ENCODE measurements around the gene TRIML1.

Gene TRIML1

DNA sequence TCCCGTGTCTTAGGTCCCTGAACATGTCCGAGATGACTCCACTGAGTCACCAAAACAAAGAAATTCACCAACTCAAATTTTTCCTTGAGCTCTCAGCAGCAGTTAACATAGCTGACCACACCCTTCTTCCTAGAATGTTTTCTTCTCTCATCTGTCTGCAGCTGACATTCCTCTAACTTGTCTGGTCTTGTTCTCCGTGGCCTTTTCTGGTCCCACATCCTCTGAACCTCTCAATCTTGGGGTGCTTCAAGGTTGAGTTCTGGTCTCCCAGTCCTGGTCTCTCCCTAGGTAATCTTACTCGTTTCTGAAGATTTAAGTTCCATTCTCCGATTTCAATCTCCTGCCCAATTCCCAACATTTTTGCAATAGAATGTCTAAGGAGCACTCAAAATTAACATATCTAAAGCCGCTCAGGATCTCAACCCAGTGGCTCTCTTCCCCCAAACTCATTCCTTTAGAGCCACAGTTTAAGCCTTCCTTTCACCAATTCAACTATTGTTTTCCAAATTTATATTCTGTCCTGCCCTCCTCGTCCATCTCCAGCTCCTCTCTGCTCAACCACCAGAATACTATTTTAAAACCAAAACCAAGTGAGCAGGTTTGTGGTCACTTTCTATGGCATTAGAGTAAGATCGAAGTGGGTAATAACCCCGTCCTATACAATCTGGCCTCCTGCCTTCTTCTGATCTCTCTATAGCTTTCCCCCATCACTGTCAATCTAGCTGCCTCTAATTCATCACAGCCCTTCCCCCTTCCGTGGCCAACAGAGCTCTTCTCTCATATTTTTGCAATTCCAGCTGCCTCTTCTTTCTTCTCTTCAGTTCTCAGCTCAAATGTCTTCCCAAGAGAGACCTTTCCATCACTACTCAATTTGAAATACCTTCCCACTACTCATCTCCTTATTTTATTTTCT is 31.1 kb upstream of the TRIML1 start:
- POLR2A ChIA-PET, result no interaction called here
- H3K4me3 ChIP-seq (ENCODE audit: low read depth, low read length), result no peak overlapping the region
- CTCF ChIA-PET, result no interaction called here
- H3K36me3 ChIP-seq (ENCODE audit: control insufficient read depth in 2 of 2, insufficient read depth in 1 of 2, low read length in 2 of 2), result no peaks in the 10 kb centered on the region
- no peak overlapping the region for H3K27ac ChIP-seq (ENCODE audit: extremely low read depth, low read depth, low read length)
- no peak for TF ChIP-seq ZNF560 (tag by site-specific recombination; IDR thresholded peaks at IDR 0.05; ENCODE audit: borderline replicate concordance)
- no peak for TF ChIP-seq FEZF1 (tag by site-specific recombination; IDR thresholded peaks at IDR 0.05)
- TF ChIP-seq ZNF596 (tag by site-specific recombination; IDR thresholded peaks at IDR 0.05), result no peak
- TF ChIP-seq ZSCAN23 (tag by site-specific recombination; IDR thresholded peaks at IDR 0.05), result no peak
- TF ChIP-seq ZNF266 (tag by site-specific recombination; IDR thresholded peaks at IDR 0.05; ENCODE audit: low read depth), result no peak
- TF ChIP-seq, protein P1, sequence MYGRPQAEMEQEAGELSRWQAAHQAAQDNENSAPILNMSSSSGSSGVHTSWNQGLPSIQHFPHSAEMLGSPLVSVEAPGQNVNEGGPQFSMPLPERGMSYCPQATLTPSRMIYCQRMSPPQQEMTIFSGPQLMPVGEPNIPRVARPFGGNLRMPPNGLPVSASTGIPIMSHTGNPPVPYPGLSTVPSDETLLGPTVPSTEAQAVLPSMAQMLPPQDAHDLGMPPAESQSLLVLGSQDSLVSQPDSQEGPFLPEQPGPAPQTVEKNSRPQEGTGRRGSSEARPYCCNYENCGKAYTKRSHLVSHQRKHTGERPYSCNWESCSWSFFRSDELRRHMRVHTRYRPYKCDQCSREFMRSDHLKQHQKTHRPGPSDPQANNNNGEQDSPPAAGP (tag by site-specific recombination; IDR thresholded peaks at IDR 0.05), result no peak
- H3K4me1 ChIP-seq (ENCODE audit: control insufficient read depth, insufficient read depth, low read length), result 0 out of 2 replicates have a peak, but pooled peaks cover 4% of the 10 kb centered on the region
- no peaks in the 10 kb centered on the region for H3K9me3 ChIP-seq (ENCODE audit: control insufficient read depth, insufficient read depth, low read depth, low read length)

- H3K4me3 ChIP-seq (ENCODE audit: low read depth, low read length), result no peak within 1 kb of the TSS
- CTCF ChIA-PET, result interaction anchor here (0.6 to 0.7 kb wide), 2 partner anchors 815 to 904 kb away, joined by 3 read pairs; no protein-coding TSS in a partner anchor
These were observed 30.0 kb upstream of the TRIML1 start, which contains the start of gene TRIML2 for GRCh38 chr4:188109157-188109755. Gene TRIML2, minus strand, starts transcription at chr4:188109603. Its CDS starts 4,235 bp downstream, at chr4:188105368.

More at GRCh38 chr4:188109157-188109755, 30.0 kb upstream of the TRIML1 start, which contains the start of gene TRIML2:
- no peaks in the 10 kb centered on the region for H3K9me3 ChIP-seq (ENCODE audit: control insufficient read depth, insufficient read depth, low read depth, low read length)
- TF ChIP-seq SP2 (tag by site-specific recombination; IDR thresholded peaks at IDR 0.05), result no peak
- no peak for TF ChIP-seq ZSCAN4 (tag by site-specific recombination; IDR thresholded peaks at IDR 0.05)
- TF ChIP-seq ATF2 (tag by site-specific recombination; IDR thresholded peaks at IDR 0.05; ENCODE audit: low read depth), result no peak
- TF ChIP-seq PATZ1 (tag by site-specific recombination; IDR thresholded peaks at IDR 0.05), result no peak
- TF ChIP-seq ZNF341 (tag by site-specific recombination; IDR thresholded peaks at IDR 0.05; ENCODE audit: low read depth), result no peak
- no peak for TF ChIP-seq HOXA7 (CRISPR knock-in tag; IDR thresholded peaks at IDR 0.05; ENCODE audit: borderline replicate concordance)
- TF ChIP-seq ZNF23 (tag by site-specific recombination; IDR thresholded peaks at IDR 0.05; ENCODE audit: borderline replicate concordance), result no peak
- TF ChIP-seq ZBTB20 (tag by site-specific recombination; IDR thresholded peaks at IDR 0.05), result no peak
- no peak for TF ChIP-seq EGR2 (tag by site-specific recombination; IDR thresholded peaks at IDR 0.05; ENCODE audit: low read depth)
- no peak for TF ChIP-seq ZFHX2 (tag by site-specific recombination; conservative IDR thresholded peaks at IDR 0.05)
- TF ChIP-seq ZNF404 (tag by site-specific recombination; IDR thresholded peaks at IDR 0.05), result no peak
- no peak for TF ChIP-seq HOXC10 (CRISPR knock-in tag; IDR thresholded peaks at IDR 0.05)
- TF ChIP-seq ZNF768 (tag by site-specific recombination; IDR thresholded peaks at IDR 0.05), result no peak
- no peak for TF ChIP-seq YY1 (tag by site-specific recombination; IDR thresholded peaks at IDR 0.05)
- no peaks in the 10 kb centered on the region for H3K36me3 ChIP-seq (ENCODE audit: control insufficient read depth in 2 of 2, insufficient read depth in 1 of 2, low read length in 2 of 2)
- POLR2A ChIA-PET, result no interaction called here
- H3K4me1 ChIP-seq (ENCODE audit: control insufficient read depth, insufficient read depth, low read length), result 0 out of 2 replicates have a peak, but pooled peaks cover 4% of the 10 kb centered on the region
- H3K27ac ChIP-seq (ENCODE audit: extremely low read depth, low read depth, low read length), result no peak within 1 kb of the TSS
